HepG2 (cell line): ENCODE data around the gene RECQL. TPM values are rescaled to one million over a fixed set of nuclear protein-coding genes. Genes with fewer than 3 reads are reported as not detected.

Experiments used
- ATAC-seq: fragments of 200-7000 bp; cut with Tn5 transposase; 3 replicates; pipeline ENCODE4 v1.9.1; 2020; ENCODE audit warnings: mild to moderate bottlenecking, moderate library complexity
- BruUV-seq: library from RNA; stranded (reverse); fragments of 400-500 nt; replicated peaks from 2 replicates; lab custom pipeline; 2021; lab: Mats Ljungman, UMichigan
- CTCF ChIA-PET: fragments of 300-600 bp; formaldehyde crosslinking; extraction: SDS; loops from one replicate; lab custom pipeline; 2021; ENCODE audit warnings: low total read pairs, inconsistent platforms, low intra/inter-chr PET ratio; lab: Yijun Ruan, JAX
- POLR2A ChIA-PET: fragments of 350-600 bp; sonication (Branson Sonifier 250); formaldehyde crosslinking; loops from one replicate; lab custom pipeline; 2020; ENCODE audit warnings: antibody characterized with exemption, inconsistent platforms; lab: Yijun Ruan, JAX
- DNase-seq: peaks from one replicate; pipeline ENCODE4 v3.0.0-alpha.2; 2015; ENCODE audit warnings: low spot score
- FAIRE-seq: peaks from 3 replicates; lab custom pipeline; 2011; peaks lifted over from hg19 to GRCh38; lab: Jason Lieb, UNC
- H2AFZ ChIP-seq: one replicate; pipeline ENCODE4 v1.6.1; 2011; ENCODE audit warnings: low read length, inconsistent platforms
- H3K27ac ChIP-seq: fragments of 300-600 bp; 3 replicates; pipeline ENCODE4 v1.8.0; 2011; ENCODE audit warnings: mixed run types, mild to moderate bottlenecking, mixed read lengths, low read length, inconsistent platforms; ENCODE audit not compliant: insufficient read depth; ENCODE audit errors: extremely low read length
- H3K27me3 ChIP-seq, 2 experiments: fragments of 200-600 bp in 1 of 2; 2 replicates in 1 of 2; 3 replicates in 1 of 2; pipeline versions ENCODE4 v1.6.0 to v1.8.0; 2011; ENCODE audit warnings: low read length in 2 of 2, mild to moderate bottlenecking in 2 of 2, moderate library complexity in 2 of 2, inconsistent platforms in 1 of 2; ENCODE audit not compliant: insufficient read depth in 2 of 2, control insufficient read depth in 1 of 2
- H3K36me3 ChIP-seq, 2 experiments: fragments of 200-600 bp in 1 of 2; replicated peaks in 1 of 2; 2 replicates in 1 of 2; 3 replicates in 1 of 2; pipeline versions ENCODE4 v1.5.1 to v1.8.0; 2011; ENCODE audit warnings: low read length in 2 of 2, inconsistent platforms in 1 of 2; ENCODE audit not compliant: insufficient read depth in 2 of 2, control insufficient read depth in 1 of 2
- H3K4me1 ChIP-seq: 2 replicates; pipeline ENCODE4 v1.5.1; 2012; ENCODE audit warnings: low read length, inconsistent platforms; ENCODE audit not compliant: insufficient read depth
- H3K4me2 ChIP-seq: 2 replicates; pipeline ENCODE4 v1.6.0; 2011; ENCODE audit warnings: low read depth, low read length, inconsistent platforms
- H3K4me3 ChIP-seq, 3 experiments: fragments of 200-600 bp in 1 of 3; sonication (generic), shearing (Covaris generic) in 1 of 3; replicated peaks in 1 of 3; 2 replicates each; pipeline ENCODE4 v1.5.1; 2011 to 2016; ENCODE audit warnings: low read length in 3 of 3, inconsistent platforms in 2 of 3, low read depth in 2 of 3, mild to moderate bottlenecking in 2 of 3, control low read depth in 1 of 3, mixed read lengths in 1 of 3; ENCODE audit not compliant: insufficient read depth in 1 of 3
- H3K79me2 ChIP-seq: one replicate; pipeline ENCODE4 v1.6.1; 2011; ENCODE audit warnings: low read length, inconsistent platforms; ENCODE audit not compliant: insufficient read depth
- H3K9ac ChIP-seq: 2 replicates; pipeline ENCODE4 v1.6.0; 2011; ENCODE audit warnings: mild to moderate bottlenecking, low read depth, low read length, inconsistent platforms; ENCODE audit not compliant: insufficient read depth
- H3K9me3 ChIP-seq: 2 replicates; pipeline ENCODE4 v1.5.1; 2012; ENCODE audit warnings: mild to moderate bottlenecking, low read length
- H4K20me1 ChIP-seq: 2 replicates; pipeline ENCODE4 v1.6.0; 2011; ENCODE audit warnings: inconsistent platforms, mild to moderate bottlenecking, low read length, moderate library complexity; ENCODE audit not compliant: insufficient read depth
- ATRX ChIP-seq: sonication (generic); formaldehyde crosslinking; IDR thresholded peaks from 2 replicates; pipeline ENCODE4 v1.4.0; 2020; ENCODE audit warnings: missing genetic modification reagents, borderline replicate concordance
- CENPT ChIP-seq: sonication (generic); formaldehyde crosslinking; IDR thresholded peaks from 2 replicates; pipeline ENCODE4 v1.8.0; 2022; ENCODE audit warnings: low read depth, mild to moderate bottlenecking, moderate library complexity, missing genetic modification reagents
- ETV6 ChIP-seq: sonication (generic); formaldehyde crosslinking; conservative IDR thresholded peaks from 2 replicates; pipeline ENCODE4 v1.4.0; 2020; ENCODE audit warnings: missing genetic modification reagents
- GPN1 ChIP-seq: sonication (generic); formaldehyde crosslinking; IDR thresholded peaks from 2 replicates; pipeline ENCODE4 v1.5.1; 2020; ENCODE audit warnings: missing genetic modification reagents, borderline replicate concordance
- HNF1B ChIP-seq: sonication (generic); formaldehyde crosslinking; IDR thresholded peaks from 2 replicates; pipeline ENCODE4 v1.5.1; 2020; ENCODE audit warnings: mild to moderate bottlenecking, moderate library complexity, missing genetic modification reagents
- MXD1 ChIP-seq: sonication (generic); formaldehyde crosslinking; IDR thresholded peaks from 2 replicates; pipeline ENCODE4 v1.4.0; 2020; ENCODE audit warnings: mild to moderate bottlenecking, missing genetic modification reagents
- PAWR ChIP-seq: sonication (generic); formaldehyde crosslinking; IDR thresholded peaks from 2 replicates; pipeline ENCODE4 v1.4.0; 2020; ENCODE audit warnings: missing genetic modification reagents, mild to moderate bottlenecking, borderline replicate concordance
- POLR2A ChIP-seq, 2 experiments: IDR thresholded peaks; 2 replicates each; pipeline ENCODE4 v1.6.1; 2011; ENCODE audit warnings: low read depth in 2 of 2, low read length in 2 of 2, mild to moderate bottlenecking in 1 of 2, moderate library complexity in 1 of 2; ENCODE audit not compliant: insufficient read depth in 1 of 2
- RELA ChIP-seq: sonication (generic); formaldehyde crosslinking; IDR thresholded peaks from 2 replicates; pipeline ENCODE4 v1.4.0; 2020; ENCODE audit warnings: missing genetic modification reagents
- RORA ChIP-seq: sonication (generic); formaldehyde crosslinking; IDR thresholded peaks from 2 replicates; pipeline ENCODE4 v1.5.0; 2020; ENCODE audit warnings: mild to moderate bottlenecking, missing genetic modification reagents, moderate library complexity
- SNAI1 ChIP-seq: sonication (generic); formaldehyde crosslinking; IDR thresholded peaks from 2 replicates; pipeline ENCODE4 v1.5.0; 2020; ENCODE audit warnings: mild to moderate bottlenecking, missing genetic modification reagents, borderline replicate concordance
- TBX2 ChIP-seq: sonication (generic); formaldehyde crosslinking; IDR thresholded peaks from 2 replicates; pipeline ENCODE4 v1.5.0; 2020; ENCODE audit warnings: missing genetic modification reagents, mild to moderate bottlenecking, borderline replicate concordance
- ZBTB21 ChIP-seq: sonication (generic); formaldehyde crosslinking; IDR thresholded peaks from 2 replicates; pipeline ENCODE4 v1.4.0; 2020; ENCODE audit warnings: missing genetic modification reagents
- ZBTB8A ChIP-seq: sonication (generic); formaldehyde crosslinking; IDR thresholded peaks from 2 replicates; pipeline ENCODE4 v1.4.0; 2020; ENCODE audit warnings: mild to moderate bottlenecking, low read depth, missing genetic modification reagents, borderline replicate concordance
- ZNF773 ChIP-seq: sonication (generic); formaldehyde crosslinking; IDR thresholded peaks from 2 replicates; pipeline ENCODE4 v1.4.0; 2020; ENCODE audit warnings: missing genetic modification reagents, borderline replicate concordance
- ZNF792 ChIP-seq: IDR thresholded peaks from 2 replicates; pipeline ENCODE4 v1.6.1; 2016
- ZNF878 ChIP-seq: sonication (generic); formaldehyde crosslinking; IDR thresholded peaks from 2 replicates; pipeline ENCODE4 v1.8.1; 2023; ENCODE audit warnings: mild to moderate bottlenecking, missing genetic modification reagents, moderate library complexity
- WGBS: methylation state at CpG from one replicate; pipeline ENCODE4 v1.1.6; 2017; ENCODE audit warnings: low lambda C conversion rate; 5-methylcytosine and 5-hydroxymethylcytosine counted together
- in situ Hi-C: cut with HindIII; loops from 2 replicates; pipeline ENCODE4 v1.10.0; 2017; ENCODE audit warnings: low pct_unique_long_range_greater_than_20kb; ENCODE audit not compliant: extremely low pct_ligation_motif_present
- intact Hi-C: fragments of 100-400 bp; cut with micrococcal nuclease; formaldehyde crosslinking; loops from one replicate; pipeline ENCODE4 v1.10.0; 2022; ENCODE audit not compliant: unreplicated experiment
- polyA plus RNA-seq, 8 experiments: library from polyadenylated mRNA; depleted of rRNA in 3 of 8; stranded (reverse) in 7 of 8; unstranded in 1 of 8; fragments of >200 nt; fragmentation: Illumina TruSeq in 4 of 8; extraction: Trizol in 4 of 8; gene quantifications; 2 replicates each; pipeline versions ENCODE4 v1.2.1 to v1.2.3, GENCODE V29; 2011 to 2016; ENCODE audit warnings: low read depth in 4 of 8, missing spikeins in 1 of 8, mixed read lengths in 1 of 8; ENCODE audit not compliant: insufficient read depth in 1 of 8
- total RNA-seq, 5 experiments: library from RNA; depleted of rRNA; stranded (reverse); fragments of >200 nt; fragmentation: Illumina TruSeq; extraction: Trizol; gene quantifications; 2 replicates each; pipeline ENCODE4 v1.2.3, GENCODE V29; 2016; ENCODE audit warnings: low read depth in 1 of 5
- TF ChIP-seq, protein P1 (sequence below): sonication (generic); formaldehyde crosslinking; IDR thresholded peaks from 2 replicates; pipeline ENCODE4 v1.5.0; 2020; ENCODE audit warnings: missing genetic modification reagents

The RECQL gene
- total and polyA plus RNA-seq, 2 of the 13 experiments (the other 11 are each of a cell fraction or from before 2014, with no cell fraction given), result 7.2 to 41.5 TPM

GRCh38 chr12:21499765-21500164, 1.7 kb downstream of the RECQL start:
- Histone ChIP-seq H2AFZ (no peak overlapping the region), H3K27ac (no peak overlapping the region), H3K4me3 (no peak overlapping the region; a peak in 2 of 6 replicates), H4K20me1 (no peaks in the 10 kb centered on the region), H3K9ac (no peak overlapping the region), H3K79me2 (peaks cover 33% of the 10 kb centered on the region), H3K9me3 (no peaks in the 10 kb centered on the region), H3K36me3 (peaks cover 3 to 18% of the 10 kb centered on the region in 2 experiments; a peak in 2 of 5 replicates), H3K27me3 (no peaks in the 10 kb centered on the region; a peak in 1 of 5 replicates), H3K4me1 (peaks cover 33% of the 10 kb centered on the region), H3K4me2 (peak overlapping the region; percentile 85)
- BruUV-seq, result no TSS peak
- ChIA-PET POLR2A (no interaction called here), CTCF (no interaction called here)
- intact Hi-C loops (loop anchor here (2.0 to 10.0 kb wide), 3 partner anchors 63 to 155 kb away; partner anchors contain the start of genes LDHB and PYROXD1), in situ Hi-C loops (loop anchor here (25.0 kb wide), 1 partner anchor 538 kb away; the partner anchor contains the start of gene CMAS)
- no peak for DNase-seq
- no peak for TF ChIP-seq TBX2 (CRISPR knock-in tag)
- no peak for ATAC-seq
- WGBS, result 32% methylated on average over 2 of the region's 2 CpGs
- FAIRE-seq, result no peak

DNA sequence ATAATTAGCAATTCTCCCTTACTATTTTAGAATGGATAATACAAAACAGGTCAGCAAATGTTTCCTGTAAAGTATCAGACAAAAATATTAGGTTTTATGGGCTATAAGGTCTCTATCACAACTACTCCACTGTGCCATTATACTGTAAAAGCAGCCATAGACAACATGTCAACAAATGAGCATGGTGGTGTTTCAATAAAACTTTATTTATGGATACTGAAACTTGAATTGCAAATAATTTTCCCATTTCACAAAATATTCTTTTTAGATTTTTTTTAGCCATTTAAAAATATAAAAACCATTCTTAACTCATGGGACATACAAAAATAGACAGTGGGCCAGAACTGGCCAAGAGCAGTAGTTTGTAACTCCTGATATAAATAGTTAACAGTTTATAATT, 15.4 kb downstream of the RECQL start:
- Histone ChIP-seq H3K36me3 (peaks cover 0 to 20% of the 10 kb centered on the region in 2 experiments; a peak in 1 of 5 replicates), H3K27me3 (no peaks in the 10 kb centered on the region), H4K20me1 (no peaks in the 10 kb centered on the region), H3K79me2 (no peaks in the 10 kb centered on the region), H3K27ac (no peak overlapping the region), H2AFZ (no peak overlapping the region), H3K4me3 (no peak overlapping the region), H3K9me3 (no peaks in the 10 kb centered on the region), H3K4me2 (no peak overlapping the region), H3K4me1 (no peaks in the 10 kb centered on the region), H3K9ac (no peak overlapping the region)
- intact Hi-C loops, result no loop called here
- FAIRE-seq (no peak), ATAC-seq (no peak), DNase-seq (no peak)
- ChIA-PET POLR2A (no interaction called here), CTCF (no interaction called here)
- in situ Hi-C loops, result no loop called here
- no TSS peak for BruUV-seq
- TF ChIP-seq ZNF792 (CRISPR knock-in tag), result no peak
- no peak for TF ChIP-seq ZNF773 (CRISPR knock-in tag)
- no peak for TF ChIP-seq PAWR (CRISPR knock-in tag)
- no peak for TF ChIP-seq ETV6 (CRISPR knock-in tag)
- TF ChIP-seq GPN1, result no peak
- no peak for TF ChIP-seq SNAI1
- no peak for TF ChIP-seq MXD1 (CRISPR knock-in tag)
- TF ChIP-seq ZBTB21 (CRISPR knock-in tag), result no peak
- no peak for TF ChIP-seq ZBTB8A
- no peak for TF ChIP-seq POLR2A (IDR thresholded peaks at IDR 0.05; ENCODE audit: insufficient read depth in 1 of 2, low read depth in 2 of 2, low read length in 2 of 2)
- TF ChIP-seq ATRX, result no peak
- TF ChIP-seq RELA (CRISPR knock-in tag), result no peak
- no peak for TF ChIP-seq ZNF878 (CRISPR knock-in tag)
- TF ChIP-seq, protein P1, sequence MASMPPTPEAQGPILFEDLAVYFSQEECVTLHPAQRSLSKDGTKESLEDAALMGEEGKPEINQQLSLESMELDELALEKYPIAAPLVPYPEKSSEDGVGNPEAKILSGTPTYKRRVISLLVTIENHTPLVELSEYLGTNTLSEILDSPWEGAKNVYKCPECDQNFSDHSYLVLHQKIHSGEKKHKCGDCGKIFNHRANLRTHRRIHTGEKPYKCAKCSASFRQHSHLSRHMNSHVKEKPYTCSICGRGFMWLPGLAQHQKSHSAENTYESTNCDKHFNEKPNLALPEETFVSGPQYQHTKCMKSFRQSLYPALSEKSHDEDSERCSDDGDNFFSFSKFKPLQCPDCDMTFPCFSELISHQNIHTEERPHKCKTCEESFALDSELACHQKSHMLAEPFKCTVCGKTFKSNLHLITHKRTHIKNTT (CRISPR knock-in tag), result no peak
- no peak for TF ChIP-seq HNF1B
- TF ChIP-seq CENPT (CRISPR knock-in tag), result no peak
- no peak for TF ChIP-seq RORA
